Central memory CD8-positive, alpha-beta T cell (primary cell): ENCODE data around the gene ACOD1.

Experiments used
- ATAC-seq: fragments of 150-1000 bp; cut with Tn5 transposase; replicated peaks from 2 replicates; pipeline ENCODE4 v1.10.0; 2022; ENCODE audit warnings: mild to moderate bottlenecking, moderate FRiP score, moderate number of reproducible peaks; ENCODE audit not compliant: poor library complexity, severe bottlenecking; ENCODE audit errors: extremely low read depth
- DNase-seq, 2 donors: peaks; one replicate each; pipeline ENCODE4 v3.0.0; 2021; ENCODE audit warnings: low spot score in 2 of 2
- H3K27ac Mint-ChIP-seq: one replicate; pipeline ENCODE4 v1.8.0; 2022; ENCODE audit warnings: low read depth, mild to moderate bottlenecking, moderate library complexity, mixed read lengths
- H3K27me3 Mint-ChIP-seq: one replicate; pipeline ENCODE4 v1.8.0; 2022; ENCODE audit warnings: mixed read lengths
- H3K36me3 Mint-ChIP-seq: one replicate; pipeline ENCODE4 v1.8.0; 2022; ENCODE audit warnings: mild to moderate bottlenecking, moderate library complexity, mixed read lengths; ENCODE audit not compliant: insufficient read depth
- H3K4me1 Mint-ChIP-seq: one replicate; pipeline ENCODE4 v1.8.0; 2022; ENCODE audit warnings: mixed read lengths
- H3K4me3 Mint-ChIP-seq: one replicate; pipeline ENCODE4 v1.8.0; 2022; ENCODE audit warnings: mild to moderate bottlenecking, moderate library complexity, mixed read lengths
- H3K9me3 Mint-ChIP-seq: one replicate; pipeline ENCODE4 v1.8.0; 2022; ENCODE audit warnings: mixed read lengths

ACOD1 gene

DNA sequence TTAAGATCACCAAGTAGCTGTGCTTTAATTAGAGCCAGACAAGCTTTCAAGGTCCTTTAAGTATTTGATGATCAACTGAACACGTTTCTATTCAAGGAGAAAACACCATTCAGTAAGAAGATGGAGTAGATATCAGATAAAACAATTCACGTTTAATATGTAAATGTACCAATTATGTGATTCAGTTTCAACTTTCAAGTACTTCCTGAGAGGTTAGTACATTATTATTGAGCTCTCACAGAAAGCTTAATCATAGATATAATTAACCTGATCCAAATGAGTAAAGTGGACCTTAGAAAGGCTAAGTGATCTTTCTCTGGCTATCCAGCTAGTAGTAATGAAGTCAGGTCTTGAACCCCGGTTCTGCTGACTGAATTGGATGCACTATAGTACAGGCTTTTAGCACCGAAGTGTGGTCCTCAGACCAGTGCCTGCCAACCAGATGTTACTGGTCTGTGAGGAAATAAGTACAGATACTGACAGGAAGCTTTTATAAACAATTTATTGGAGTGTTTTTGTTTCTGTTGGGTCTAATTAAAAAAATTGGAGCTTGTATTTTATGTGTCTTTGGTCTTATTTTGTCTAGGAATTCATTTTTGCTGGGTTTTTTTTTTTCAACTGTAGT, 53.8 kb downstream of the ACOD1 start:
- H3K27ac Mint-ChIP-seq = no peak overlapping the region
- peaks cover 14% of the 10 kb centered on the region for H3K36me3 Mint-ChIP-seq
- H3K27me3 Mint-ChIP-seq = no peaks in the 10 kb centered on the region
- DNase-seq (no peak), ATAC-seq (no peak)
- H3K9me3 Mint-ChIP-seq = no peaks in the 10 kb centered on the region
- no peak overlapping the region for H3K4me3 Mint-ChIP-seq
- H3K4me1 Mint-ChIP-seq = peaks cover 13% of the 10 kb centered on the region

- H3K36me3 Mint-ChIP-seq = peaks cover 19% of the 10 kb centered on the region
- H3K27me3 Mint-ChIP-seq = no peaks in the 10 kb centered on the region
- H3K4me3 Mint-ChIP-seq = no peak overlapping the region
- H3K4me1 Mint-ChIP-seq = peaks cover 16% of the 10 kb centered on the region
- no peak for DNase-seq
- H3K9me3 Mint-ChIP-seq = no peaks in the 10 kb centered on the region
- no peak overlapping the region for H3K27ac Mint-ChIP-seq
- no peak for ATAC-seq
Measured at GRCh38 chr13:77002590-77003190, 54.4 kb downstream of the ACOD1 start.
